Tibial artery (tissue), 4 donors: ENCODE measurements around the gene GATM.
A peak's percentile ranks its signal among the peaks of the same experiment; 100 is the strongest.

Experiments
- DNase-seq, 2 donors: peaks; one replicate each; pipeline ENCODE4 v3.0.0-alpha.2; 2019
- H3K27ac ChIP-seq, 2 donors: fragments of 200-600 bp; sonication (generic) in 1 of 2; 1 replicate in 1 of 2; 2 replicates in 1 of 2; pipeline ENCODE4 v1.5.1; 2018 to 2019; ENCODE audit warnings: mild to moderate bottlenecking in 1 of 2
- H3K27me3 ChIP-seq, 2 donors: fragments of 200-600 bp; sonication (generic) in 1 of 2; one replicate each; pipeline versions ENCODE4 v1.5.1 to v1.6.0; 2016 to 2019
- H3K36me3 ChIP-seq, 3 donors: fragments of 200-600 bp; sonication (generic) in 2 of 3; one replicate each; pipeline ENCODE4 v1.5.1; 2016 to 2019; ENCODE audit warnings: mild to moderate bottlenecking in 2 of 3
- H3K4me1 ChIP-seq, 4 donors: fragments of 200-600 bp; sonication (generic) in 2 of 4; 1 replicate in 3 of 4; 2 replicates in 1 of 4; pipeline ENCODE4 v1.5.1; 2016 to 2019
- H3K4me3 ChIP-seq, 2 donors: fragments of 200-600 bp; sonication (generic) in 1 of 2; 1 replicate in 1 of 2; 2 replicates in 1 of 2; pipeline ENCODE4 v1.5.1; 2018 to 2019; ENCODE audit warnings: mild to moderate bottlenecking in 2 of 2
- H3K9me3 ChIP-seq, 3 donors: fragments of 200-600 bp; sonication (generic) in 1 of 3; one replicate each; pipeline ENCODE4 v1.5.1; 2016 to 2019
- intact Hi-C: fragments of 100-400 bp; cut with DNase I; formaldehyde crosslinking; loops from one replicate; pipeline ENCODE4 v1.15.0; 2023; ENCODE audit warnings: low total_unique reads
- TF ChIP-seq, protein P1 (sequence below), 2 experiments: fragments of 200-600 bp in 1 of 2; fragments of 450-650 bp in 1 of 2; IDR thresholded peaks; one replicate each; pipeline ENCODE4 v1.5.1; 2017 to 2019; ENCODE audit warnings: antibody characterized with exemption in 2 of 2, mild to moderate bottlenecking in 1 of 2, moderate library complexity in 1 of 2

GATM gene

DNA sequence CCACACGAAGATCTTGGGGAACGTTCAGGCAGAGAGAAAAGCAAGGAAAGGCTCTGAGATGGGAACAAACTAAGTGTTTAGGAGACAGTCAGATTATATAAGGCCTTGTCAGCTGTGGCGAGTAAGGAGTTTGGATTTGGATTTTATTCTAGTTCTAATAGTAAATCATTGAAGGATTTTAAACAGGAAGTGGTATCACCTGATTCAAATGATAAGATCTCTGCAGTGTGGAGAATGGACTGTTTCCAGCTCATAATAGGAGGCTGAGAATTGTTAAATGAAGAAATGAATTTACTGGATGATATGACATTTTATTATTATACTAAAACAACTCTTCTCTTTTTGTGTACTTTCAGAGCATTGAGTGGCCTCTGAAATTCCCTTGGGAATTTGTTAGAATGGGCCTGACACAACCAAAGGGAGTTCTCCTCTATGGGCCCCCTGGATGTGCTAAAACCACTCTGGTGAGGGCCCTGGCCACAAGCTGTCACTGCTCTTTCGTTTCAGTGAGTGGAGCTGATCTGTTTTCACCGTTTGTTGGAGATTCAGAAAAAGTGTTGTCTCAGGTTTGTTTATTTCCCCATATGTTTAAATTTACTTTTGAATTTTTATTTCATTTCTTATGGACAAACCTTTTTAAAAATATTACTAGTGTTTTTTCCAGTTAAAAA is 36.0 kb upstream of the GATM start:
- Histone ChIP-seq H3K36me3 (peaks cover 69 to 100% (median 76%) of the 10 kb centered on the region in 3 donors), H3K4me1 (no peaks in the 10 kb centered on the region), H3K4me3 (no peak overlapping the region), H3K27me3 (no peaks in the 10 kb centered on the region), H3K9me3 (no peaks in the 10 kb centered on the region), H3K27ac (no peak overlapping the region)
- no peak for DNase-seq
- intact Hi-C loops, result no loop called here
- TF ChIP-seq, protein P1, sequence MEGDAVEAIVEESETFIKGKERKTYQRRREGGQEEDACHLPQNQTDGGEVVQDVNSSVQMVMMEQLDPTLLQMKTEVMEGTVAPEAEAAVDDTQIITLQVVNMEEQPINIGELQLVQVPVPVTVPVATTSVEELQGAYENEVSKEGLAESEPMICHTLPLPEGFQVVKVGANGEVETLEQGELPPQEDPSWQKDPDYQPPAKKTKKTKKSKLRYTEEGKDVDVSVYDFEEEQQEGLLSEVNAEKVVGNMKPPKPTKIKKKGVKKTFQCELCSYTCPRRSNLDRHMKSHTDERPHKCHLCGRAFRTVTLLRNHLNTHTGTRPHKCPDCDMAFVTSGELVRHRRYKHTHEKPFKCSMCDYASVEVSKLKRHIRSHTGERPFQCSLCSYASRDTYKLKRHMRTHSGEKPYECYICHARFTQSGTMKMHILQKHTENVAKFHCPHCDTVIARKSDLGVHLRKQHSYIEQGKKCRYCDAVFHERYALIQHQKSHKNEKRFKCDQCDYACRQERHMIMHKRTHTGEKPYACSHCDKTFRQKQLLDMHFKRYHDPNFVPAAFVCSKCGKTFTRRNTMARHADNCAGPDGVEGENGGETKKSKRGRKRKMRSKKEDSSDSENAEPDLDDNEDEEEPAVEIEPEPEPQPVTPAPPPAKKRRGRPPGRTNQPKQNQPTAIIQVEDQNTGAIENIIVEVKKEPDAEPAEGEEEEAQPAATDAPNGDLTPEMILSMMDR (IDR thresholded peaks at IDR 0.05), result no peak

DNA sequence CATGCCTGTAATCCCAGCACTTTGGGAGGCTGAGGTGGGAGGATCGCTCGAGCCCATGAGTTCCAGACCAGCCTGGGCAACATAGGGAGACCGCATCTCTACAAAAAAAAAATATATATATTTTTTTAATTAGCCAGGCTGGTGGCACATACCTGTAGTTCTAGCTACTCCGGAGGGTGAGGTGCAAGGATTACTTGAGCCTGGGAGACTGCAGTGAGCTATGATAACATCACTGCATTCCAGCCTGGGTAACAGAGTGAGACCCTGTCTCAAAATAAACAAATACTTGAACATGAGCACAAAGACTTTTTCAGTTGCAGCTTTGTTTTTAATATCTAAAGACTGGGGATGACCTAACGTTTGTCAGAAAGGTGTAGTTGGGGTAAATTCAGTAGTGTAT is 31.3 kb upstream of the GATM start:
- intact Hi-C loops, result loop anchor here (10.0 kb wide), 1 partner anchor 205 kb away; no protein-coding TSS in a partner anchor
- Histone ChIP-seq H3K4me1 (peaks cover 0 to 11% (median 4%) of the 10 kb centered on the region in 4 donors), H3K9me3 (no peaks in the 10 kb centered on the region), H3K27me3 (no peaks in the 10 kb centered on the region), H3K4me3 (no peak overlapping the region), H3K27ac (no peak overlapping the region), H3K36me3 (peaks cover 58 to 84% (median 72%) of the 10 kb centered on the region in 3 donors)
- DNase-seq, result no peak
- TF ChIP-seq, protein P1 (IDR thresholded peaks at IDR 0.05), result no peak

DNA sequence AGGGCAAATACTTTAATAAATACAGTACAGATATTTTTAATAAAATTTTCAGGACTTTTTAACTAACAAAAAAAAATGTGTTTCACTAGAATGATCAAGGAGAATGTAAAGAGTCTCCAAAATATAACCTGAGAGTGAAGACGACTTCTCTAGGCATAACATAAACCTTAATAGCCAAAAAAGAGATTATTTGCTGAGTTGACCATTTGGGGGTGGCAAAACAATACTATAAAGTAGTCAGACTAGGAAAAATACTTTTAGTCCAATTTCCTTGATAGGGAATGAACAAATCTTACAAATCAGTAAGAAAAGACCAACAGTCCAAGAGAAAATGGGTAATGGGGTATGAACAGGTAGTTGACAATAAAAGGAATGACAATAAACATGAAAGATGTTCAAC is 29.4 kb upstream of the GATM start:
- Histone ChIP-seq H3K36me3 (peaks cover 55 to 66% (median 60%) of the 10 kb centered on the region in 3 donors), H3K27me3 (no peaks in the 10 kb centered on the region), H3K27ac (no peak overlapping the region), H3K4me3 (no peak overlapping the region), H3K4me1 (peaks cover 0 to 25% (median 13%) of the 10 kb centered on the region in 4 donors), H3K9me3 (no peaks in the 10 kb centered on the region)
- TF ChIP-seq, protein P1 (IDR thresholded peaks at IDR 0.05), result no peak
- intact Hi-C loops, result loop anchor here (10.0 kb wide), 1 partner anchor 203 kb away; no protein-coding TSS in a partner anchor
- DNase-seq, result no peak

DNA sequence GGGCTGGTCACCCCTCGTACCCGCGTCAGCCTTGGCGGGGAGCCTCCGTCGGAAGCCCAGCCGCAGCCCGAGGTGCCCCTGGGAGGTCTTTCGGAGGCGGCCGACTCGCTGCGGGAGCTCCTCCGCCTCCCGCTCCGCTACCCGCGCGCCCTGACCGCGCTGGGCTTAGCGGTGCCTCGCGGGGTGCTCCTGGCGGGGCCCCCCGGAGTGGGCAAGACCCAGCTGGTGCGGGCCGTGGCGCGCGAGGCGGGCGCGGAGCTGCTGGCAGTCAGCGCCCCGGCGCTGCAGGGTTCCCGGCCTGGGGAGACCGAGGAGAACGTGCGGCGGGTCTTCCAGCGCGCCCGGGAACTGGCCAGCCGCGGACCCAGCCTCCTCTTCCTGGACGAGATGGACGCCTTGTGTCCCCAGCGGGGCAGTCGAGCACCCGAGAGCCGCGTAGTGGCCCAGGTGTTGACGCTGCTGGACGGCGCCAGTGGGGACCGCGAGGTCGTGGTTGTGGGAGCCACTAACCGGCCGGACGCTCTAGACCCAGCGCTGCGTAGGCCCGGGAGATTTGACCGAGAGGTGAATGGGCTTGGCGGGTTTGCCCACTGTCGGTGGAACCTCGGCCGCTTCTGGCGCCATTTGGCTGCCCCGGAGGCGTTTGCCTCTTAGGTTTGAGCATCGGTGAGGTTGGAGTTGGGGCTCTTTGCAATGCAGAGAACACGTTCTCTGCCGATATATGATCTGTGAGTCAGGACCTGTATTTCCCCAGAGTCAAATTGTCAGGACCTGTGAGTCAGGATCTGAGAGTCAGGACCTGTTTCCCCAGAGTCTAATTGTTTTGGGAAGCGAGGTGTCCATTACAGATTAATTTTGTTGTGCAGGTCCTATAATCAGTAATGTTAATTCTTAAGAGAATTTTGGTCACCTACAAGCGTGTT is 24.9 kb upstream of the GATM start:
- Histone ChIP-seq H3K27ac (peak overlapping the region; percentile 90 to 93), H3K36me3 (peaks cover 20 to 30% (median 23%) of the 10 kb centered on the region in 3 donors), H3K27me3 (no peaks in the 10 kb centered on the region), H3K4me1 (peaks cover 0 to 29% (median 15%) of the 10 kb centered on the region in 4 donors), H3K4me3 (peak overlapping the region; percentile 76 to 88), H3K9me3 (no peaks in the 10 kb centered on the region)
- DNase-seq, result no peak
- intact Hi-C loops, result loop anchor here (2.0 to 10.0 kb wide), 3 partner anchors 120 to 236 kb away; no protein-coding TSS in a partner anchor
- TF ChIP-seq, protein P1 (IDR thresholded peaks at IDR 0.05), result no peak

DNA sequence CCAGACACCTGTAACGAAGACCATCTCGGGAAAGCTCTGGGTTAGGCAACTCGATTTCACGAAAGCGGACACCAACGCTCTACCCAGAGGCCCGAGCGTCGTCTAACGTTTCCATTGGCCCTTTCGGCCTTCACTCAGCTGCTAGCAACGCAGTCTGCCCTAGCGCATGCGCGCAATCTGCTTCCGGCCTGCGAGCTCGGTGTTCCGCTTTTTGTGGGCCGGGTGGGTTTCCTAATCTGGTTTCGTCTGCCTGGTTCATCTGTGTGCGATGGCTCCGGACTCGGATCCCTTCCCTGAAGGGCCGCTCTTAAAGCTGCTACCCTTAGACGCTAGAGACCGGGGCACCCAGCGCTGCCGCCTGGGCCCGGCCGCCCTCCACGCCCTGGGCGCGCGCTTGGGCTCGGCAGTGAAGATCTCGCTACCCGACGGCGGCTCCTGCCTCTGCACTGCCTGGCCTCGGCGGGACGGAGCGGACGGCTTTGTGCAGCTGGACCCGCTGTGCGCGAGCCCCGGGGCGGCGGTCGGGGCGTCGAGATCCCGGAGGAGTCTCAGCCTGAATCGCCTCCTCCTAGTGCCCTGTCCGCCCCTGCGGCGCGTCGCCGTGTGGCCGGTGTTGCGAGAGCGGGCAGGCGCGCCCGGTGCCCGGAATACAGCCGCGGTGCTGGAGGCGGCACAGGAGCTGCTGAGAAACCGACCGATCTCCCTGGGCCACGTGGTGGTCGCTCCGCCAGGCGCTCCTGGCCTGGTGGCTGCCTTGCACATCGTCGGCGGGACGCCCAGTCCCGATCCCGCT is 24.0 kb upstream of the GATM start:
- peak overlapping the region; percentile 90 to 93 for H3K27ac ChIP-seq
- intact Hi-C loops, result loop anchor here (2.0 to 10.0 kb wide), 3 partner anchors 120 to 236 kb away; no protein-coding TSS in a partner anchor
- peaks cover 0 to 29% (median 15%) of the 10 kb centered on the region in 4 donors for H3K4me1 ChIP-seq
- no peaks in the 10 kb centered on the region for H3K27me3 ChIP-seq
- peak; percentile 93 to 98 for DNase-seq
- H3K36me3 ChIP-seq, result peaks cover 16 to 24% (median 18%) of the 10 kb centered on the region in 3 donors
- peak overlapping the region; percentile 76 to 88 for H3K4me3 ChIP-seq
- TF ChIP-seq, protein P1 (IDR thresholded peaks at IDR 0.05), result peak in 1 of 2 experiments; percentile 18
- H3K9me3 ChIP-seq, result no peaks in the 10 kb centered on the region
